ENCODE measurements around the gene NPC2.

Gene NPC2

DNA sequence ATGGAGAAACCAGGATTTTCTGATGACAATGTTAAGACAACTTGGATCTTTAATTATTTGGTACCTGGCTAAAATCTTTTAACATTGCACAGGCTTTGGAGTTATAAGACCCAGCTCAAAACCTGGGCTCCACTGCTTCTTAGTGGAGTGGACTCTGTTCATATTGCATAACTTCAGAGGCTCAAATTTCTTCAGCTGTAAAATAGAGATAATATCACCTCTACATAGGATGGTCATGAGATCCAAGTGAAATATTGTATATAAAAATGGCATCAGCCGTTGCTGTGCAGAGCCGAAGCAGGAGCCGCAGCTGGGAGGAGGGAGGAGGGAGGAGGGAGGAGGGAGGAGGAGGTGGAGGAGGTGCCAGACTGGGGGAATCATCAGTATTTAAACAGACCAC, 10.5 kb downstream of the NPC2 start:
- POLR2A ChIA-PET: no interaction called here
- TF ChIP-seq FOXM1 (IDR thresholded peaks at IDR 0.05; ENCODE audit: borderline replicate concordance): no peak
- no peak for TF ChIP-seq CTBP1 (IDR thresholded peaks at IDR 0.05; ENCODE audit: borderline replicate concordance)
- TF ChIP-seq ZNF384 (IDR thresholded peaks at IDR 0.05): no peak
- no peak for TF ChIP-seq L3MBTL2 (conservative IDR thresholded peaks at IDR 0.05)
- no peak for TF ChIP-seq LEF1 (IDR thresholded peaks at IDR 0.05; ENCODE audit: borderline replicate concordance)
- TF ChIP-seq HDGF (IDR thresholded peaks at IDR 0.05; ENCODE audit: borderline replicate concordance): no peak
- TF ChIP-seq, protein P1, sequence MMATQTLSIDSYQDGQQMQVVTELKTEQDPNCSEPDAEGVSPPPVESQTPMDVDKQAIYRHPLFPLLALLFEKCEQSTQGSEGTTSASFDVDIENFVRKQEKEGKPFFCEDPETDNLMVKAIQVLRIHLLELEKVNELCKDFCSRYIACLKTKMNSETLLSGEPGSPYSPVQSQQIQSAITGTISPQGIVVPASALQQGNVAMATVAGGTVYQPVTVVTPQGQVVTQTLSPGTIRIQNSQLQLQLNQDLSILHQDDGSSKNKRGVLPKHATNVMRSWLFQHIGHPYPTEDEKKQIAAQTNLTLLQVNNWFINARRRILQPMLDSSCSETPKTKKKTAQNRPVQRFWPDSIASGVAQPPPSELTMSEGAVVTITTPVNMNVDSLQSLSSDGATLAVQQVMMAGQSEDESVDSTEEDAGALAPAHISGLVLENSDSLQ (IDR thresholded peaks at IDR 0.05): no peak
- no peak for TF ChIP-seq BHLHE40 (IDR thresholded peaks at IDR 0.05; ENCODE audit: borderline replicate concordance)
- TF ChIP-seq SP1 (IDR thresholded peaks at IDR 0.05): no peak
- TF ChIP-seq SUZ12 (IDR thresholded peaks at IDR 0.05): no peak
- TF ChIP-seq NFRKB (IDR thresholded peaks at IDR 0.05): no peak
- TF ChIP-seq ELF4 (IDR thresholded peaks at IDR 0.05): no peak
- TF ChIP-seq FOXA1 (IDR thresholded peaks at IDR 0.05): no peak
- no peak for DNase-seq (ENCODE audit: extremely low spot score)
- CTCF ChIA-PET: interaction anchor here (0.7 kb wide), 1 partner anchor 11 kb away, joined by 3 read pairs; the partner anchor contains the start of genes ISCA2 and NPC2

DNA sequence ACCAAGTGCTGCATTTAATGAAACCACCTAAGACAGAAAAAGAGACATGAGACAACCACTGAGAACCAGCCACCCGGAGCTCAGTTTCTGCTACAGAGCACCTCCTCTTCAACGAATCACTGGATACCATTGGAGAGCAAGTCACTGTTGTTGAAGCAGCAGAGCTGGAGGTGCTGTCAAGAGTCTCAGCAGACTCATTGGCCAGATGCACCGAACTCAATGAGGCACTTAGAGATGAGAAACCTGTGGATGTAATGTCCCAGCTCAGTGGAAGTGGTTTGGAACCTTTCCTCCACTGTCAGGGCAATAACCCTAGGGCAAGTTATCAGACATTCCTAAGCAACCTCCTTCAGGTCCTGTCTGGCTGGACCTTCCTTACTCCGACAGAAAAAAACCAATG, 13.1 kb downstream of the NPC2 start:
- ChIA-PET POLR2A (no interaction called here), CTCF (interaction anchor here (0.7 to 1.2 kb wide), 4 partner anchors 115 to 154 kb away, joined by 3 to 10 read pairs (median 3); no protein-coding TSS in a partner anchor)
- DNase-seq (ENCODE audit: extremely low spot score): no peak
- TF ChIP-seq FOXM1 (IDR thresholded peaks at IDR 0.05; ENCODE audit: borderline replicate concordance): no peak
- TF ChIP-seq FOXK2 (IDR thresholded peaks at IDR 0.05): no peak
- no peak for TF ChIP-seq NFRKB (IDR thresholded peaks at IDR 0.05)
- TF ChIP-seq TARDBP (IDR thresholded peaks at IDR 0.05): no peak
- TF ChIP-seq ELF4 (IDR thresholded peaks at IDR 0.05): no peak
- no peak for TF ChIP-seq ZNF384 (IDR thresholded peaks at IDR 0.05)
- no peak for TF ChIP-seq HDGF (IDR thresholded peaks at IDR 0.05; ENCODE audit: borderline replicate concordance)
- TF ChIP-seq ARNT (IDR thresholded peaks at IDR 0.05): no peak
- no peak for TF ChIP-seq LEF1 (IDR thresholded peaks at IDR 0.05; ENCODE audit: borderline replicate concordance)
- no peak for TF ChIP-seq FOXA1 (IDR thresholded peaks at IDR 0.05)
- no peak for TF ChIP-seq BHLHE40 (IDR thresholded peaks at IDR 0.05; ENCODE audit: borderline replicate concordance)

DNA sequence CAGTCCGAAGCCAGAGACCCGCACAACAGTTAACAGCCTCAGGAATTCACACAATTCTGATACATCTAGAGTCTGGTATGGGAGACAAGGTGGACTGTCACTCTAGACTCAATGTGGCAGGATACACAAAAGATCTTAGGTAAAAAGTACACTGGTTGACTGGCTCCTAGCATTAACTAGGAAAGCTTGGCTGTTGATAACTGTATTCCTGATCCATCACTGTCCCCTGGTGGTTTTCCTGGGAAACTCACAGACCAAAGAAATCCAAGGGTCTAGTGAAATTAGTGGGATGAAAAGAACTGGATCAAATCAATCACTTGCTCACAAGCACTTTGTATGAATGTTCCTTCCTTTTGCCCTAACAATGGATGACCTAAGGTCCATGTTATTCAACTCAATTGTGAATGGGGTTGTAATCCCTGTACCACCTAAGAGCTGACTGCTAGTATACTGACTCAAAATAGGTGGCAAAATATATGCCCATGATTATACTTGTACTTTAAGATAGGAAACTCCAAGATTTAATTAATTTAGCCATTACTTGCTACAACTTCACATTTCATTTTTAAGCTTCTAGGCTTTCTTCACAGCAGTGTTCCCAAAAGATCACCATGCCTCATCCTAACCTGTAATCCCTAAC, 14.0 kb downstream of the NPC2 start:
- ChIA-PET CTCF (interaction anchor here (0.7 to 1.4 kb wide), 8 partner anchors 10 to 121 kb away, joined by 3 to 7 read pairs (median 3); partner anchors contain the start of genes ISCA2 and NPC2), POLR2A (no interaction called here)
- no peak for TF ChIP-seq SUZ12 (IDR thresholded peaks at IDR 0.05)
- no peak for TF ChIP-seq FOXM1 (IDR thresholded peaks at IDR 0.05; ENCODE audit: borderline replicate concordance)
- no peak for TF ChIP-seq SP1 (IDR thresholded peaks at IDR 0.05)
- TF ChIP-seq CTBP1 (IDR thresholded peaks at IDR 0.05; ENCODE audit: borderline replicate concordance): no peak
- TF ChIP-seq TARDBP (IDR thresholded peaks at IDR 0.05): no peak
- no peak for TF ChIP-seq BHLHE40 (IDR thresholded peaks at IDR 0.05; ENCODE audit: borderline replicate concordance)
- no peak for TF ChIP-seq ARNT (IDR thresholded peaks at IDR 0.05)
- peak; percentile 46 for DNase-seq (ENCODE audit: extremely low spot score)

DNA sequence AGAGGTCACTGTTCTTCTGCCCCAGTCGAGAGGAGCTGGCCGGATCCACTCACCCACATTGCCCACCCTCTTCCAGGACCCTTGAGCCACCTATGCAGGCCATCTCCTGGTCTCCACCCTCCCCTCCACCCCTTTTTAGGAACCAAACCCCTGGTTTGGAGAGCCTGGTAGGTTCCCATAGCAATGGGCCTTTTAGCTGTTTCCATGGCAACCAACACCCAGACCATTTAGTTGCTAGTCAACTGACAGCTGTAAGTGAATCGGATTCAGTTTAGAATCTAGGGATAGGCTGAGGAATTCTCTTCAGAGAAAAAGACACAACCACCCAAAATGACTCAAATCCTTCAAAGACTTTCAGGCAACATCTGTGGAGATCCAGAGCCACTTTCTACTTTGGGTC, 16.5 kb downstream of the NPC2 start:
- POLR2A ChIA-PET: no interaction called here
- no peak for DNase-seq (ENCODE audit: extremely low spot score)
- CTCF ChIA-PET: interaction anchor here (0.9 kb wide), 1 partner anchor 103 kb away, joined by 3 read pairs; no protein-coding TSS in a partner anchor

DNA sequence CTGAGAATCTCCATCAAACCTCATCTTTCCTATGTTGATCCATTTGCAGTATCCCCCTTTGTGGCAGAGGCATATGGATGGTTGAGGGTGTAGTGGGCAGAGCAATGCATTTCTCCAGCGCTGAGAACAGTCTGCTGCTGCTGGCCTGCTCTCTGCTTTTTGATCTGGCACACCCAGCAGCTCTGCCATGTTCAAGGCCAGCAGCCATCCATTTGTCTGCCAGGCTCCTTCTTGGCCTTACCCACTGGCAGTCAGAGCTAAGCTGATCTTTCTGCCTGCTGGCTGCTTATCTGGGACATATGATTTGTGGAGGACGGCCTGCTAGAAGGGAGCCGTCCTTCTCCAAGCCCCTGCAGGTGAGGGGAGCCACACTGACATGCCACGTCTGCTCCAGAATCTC, 17.0 kb downstream of the NPC2 start:
- TF ChIP-seq NFRKB (IDR thresholded peaks at IDR 0.05) (no peak), SP1 (IDR thresholded peaks at IDR 0.05) (no peak), BHLHE40 (IDR thresholded peaks at IDR 0.05; ENCODE audit: borderline replicate concordance) (no peak), ARNT (IDR thresholded peaks at IDR 0.05) (no peak), TARDBP (IDR thresholded peaks at IDR 0.05) (no peak), L3MBTL2 (conservative IDR thresholded peaks at IDR 0.05) (no peak), SUZ12 (IDR thresholded peaks at IDR 0.05) (no peak), LEF1 (IDR thresholded peaks at IDR 0.05; ENCODE audit: borderline replicate concordance) (no peak), CTBP1 (IDR thresholded peaks at IDR 0.05; ENCODE audit: borderline replicate concordance) (no peak), ZNF384 (IDR thresholded peaks at IDR 0.05) (no peak), FOXM1 (IDR thresholded peaks at IDR 0.05; ENCODE audit: borderline replicate concordance) (no peak), FOXK2 (IDR thresholded peaks at IDR 0.05) (no peak)
- TF ChIP-seq, protein P1 (IDR thresholded peaks at IDR 0.05): no peak
- POLR2A ChIA-PET: interaction anchor here (1.2 kb wide), 1 partner anchor 117 kb away, joined by 3 read pairs; no protein-coding TSS in a partner anchor
- DNase-seq (ENCODE audit: extremely low spot score): no peak
- CTCF ChIA-PET: interaction anchor here (0.9 kb wide), 1 partner anchor 102 kb away, joined by 3 read pairs; no protein-coding TSS in a partner anchor

More for the DNA sequence above, 16.5 kb downstream of the NPC2 start:
- TF ChIP-seq ELF4 (IDR thresholded peaks at IDR 0.05): no peak
- TF ChIP-seq FOXA1 (IDR thresholded peaks at IDR 0.05): no peak
- no peak for TF ChIP-seq TARDBP (IDR thresholded peaks at IDR 0.05)
- TF ChIP-seq FOXM1 (IDR thresholded peaks at IDR 0.05; ENCODE audit: borderline replicate concordance): no peak
- no peak for TF ChIP-seq NFRKB (IDR thresholded peaks at IDR 0.05)
- TF ChIP-seq FOXK2 (IDR thresholded peaks at IDR 0.05): no peak
- TF ChIP-seq ZNF384 (IDR thresholded peaks at IDR 0.05): no peak
- TF ChIP-seq ARNT (IDR thresholded peaks at IDR 0.05): no peak
- TF ChIP-seq SP1 (IDR thresholded peaks at IDR 0.05): no peak
- TF ChIP-seq L3MBTL2 (conservative IDR thresholded peaks at IDR 0.05): no peak
- TF ChIP-seq HDGF (IDR thresholded peaks at IDR 0.05; ENCODE audit: borderline replicate concordance): no peak
- no peak for TF ChIP-seq SUZ12 (IDR thresholded peaks at IDR 0.05)
- TF ChIP-seq, protein P1 (IDR thresholded peaks at IDR 0.05): no peak
- no peak for TF ChIP-seq CTBP1 (IDR thresholded peaks at IDR 0.05; ENCODE audit: borderline replicate concordance)
- TF ChIP-seq LEF1 (IDR thresholded peaks at IDR 0.05; ENCODE audit: borderline replicate concordance): no peak
- TF ChIP-seq BHLHE40 (IDR thresholded peaks at IDR 0.05; ENCODE audit: borderline replicate concordance): no peak

Measured in HEK293T (cell line).